ENCODE results near the gene TTLL11. TPM values are rescaled to one million over a fixed set of nuclear protein-coding genes. Genes with fewer than 3 reads are reported as not detected.

TTLL11 gene
- total RNA-seq, 1 experiment from 2014 or later: 7.0 TPM

- Histone ChIP-seq H3K9me2 (replicated peaks; ENCODE audit: low read length) (no peaks in the 10 kb centered on the region), H3K9ac (ENCODE audit: low read length) (no peak overlapping the region), H3K4me3 (ENCODE audit: low read length) (no peak overlapping the region), H2AFZ (ENCODE audit: low read length) (no peak overlapping the region), H3K9me3 (ENCODE audit: low read length) (no peaks in the 10 kb centered on the region), H3K79me2 (ENCODE audit: low read length) (no peaks in the 10 kb centered on the region), H3K4me2 (ENCODE audit: low read length) (no peak overlapping the region), H3F3A (ENCODE audit: low read length, unreplicated experiment) (no peaks in the 10 kb centered on the region), H3K27me3 (ENCODE audit: low read length) (no peaks in the 10 kb centered on the region), H3K27ac (ENCODE audit: low read length) (no peak overlapping the region), H3K36me3 (ENCODE audit: low read depth, low read length) (no peaks in the 10 kb centered on the region), H4K20me1 (ENCODE audit: low read length) (no peaks in the 10 kb centered on the region), H3K4me1 (ENCODE audit: insufficient read depth, low read length) (peaks cover 18% of the 10 kb centered on the region)
- no TSS peak for BruUV-seq (replicated peaks)
- ATAC-seq (no peak), DNase-seq (no peak)
- intact Hi-C loops (cut with micrococcal nuclease): no loop called here
- CTCF ChIA-PET: interaction anchor here (0.6 kb wide), 2 partner anchors 11 to 167 kb away, joined by 3 to 4 read pairs; no protein-coding TSS in a partner anchor
- TF ChIP-seq EZH2 (IDR thresholded peaks at IDR 0.05; ENCODE audit: low read length, unreplicated experiment): no peak
- TF ChIP-seq, protein P1, sequence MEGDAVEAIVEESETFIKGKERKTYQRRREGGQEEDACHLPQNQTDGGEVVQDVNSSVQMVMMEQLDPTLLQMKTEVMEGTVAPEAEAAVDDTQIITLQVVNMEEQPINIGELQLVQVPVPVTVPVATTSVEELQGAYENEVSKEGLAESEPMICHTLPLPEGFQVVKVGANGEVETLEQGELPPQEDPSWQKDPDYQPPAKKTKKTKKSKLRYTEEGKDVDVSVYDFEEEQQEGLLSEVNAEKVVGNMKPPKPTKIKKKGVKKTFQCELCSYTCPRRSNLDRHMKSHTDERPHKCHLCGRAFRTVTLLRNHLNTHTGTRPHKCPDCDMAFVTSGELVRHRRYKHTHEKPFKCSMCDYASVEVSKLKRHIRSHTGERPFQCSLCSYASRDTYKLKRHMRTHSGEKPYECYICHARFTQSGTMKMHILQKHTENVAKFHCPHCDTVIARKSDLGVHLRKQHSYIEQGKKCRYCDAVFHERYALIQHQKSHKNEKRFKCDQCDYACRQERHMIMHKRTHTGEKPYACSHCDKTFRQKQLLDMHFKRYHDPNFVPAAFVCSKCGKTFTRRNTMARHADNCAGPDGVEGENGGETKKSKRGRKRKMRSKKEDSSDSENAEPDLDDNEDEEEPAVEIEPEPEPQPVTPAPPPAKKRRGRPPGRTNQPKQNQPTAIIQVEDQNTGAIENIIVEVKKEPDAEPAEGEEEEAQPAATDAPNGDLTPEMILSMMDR (conservative IDR thresholded peaks at IDR 0.05; ENCODE audit: low read depth, low read length): no peak
- TF ChIP-seq EZH2phosphoT487 (IDR thresholded peaks at IDR 0.05; ENCODE audit: borderline replicate concordance, low read length): no peak
- POLR2A ChIA-PET (ENCODE audit: unreplicated experiment): no interaction called here
Measured at GRCh38 chr9:122135529-122135859, 42.4 kb upstream of the TTLL11 start.

DNA sequence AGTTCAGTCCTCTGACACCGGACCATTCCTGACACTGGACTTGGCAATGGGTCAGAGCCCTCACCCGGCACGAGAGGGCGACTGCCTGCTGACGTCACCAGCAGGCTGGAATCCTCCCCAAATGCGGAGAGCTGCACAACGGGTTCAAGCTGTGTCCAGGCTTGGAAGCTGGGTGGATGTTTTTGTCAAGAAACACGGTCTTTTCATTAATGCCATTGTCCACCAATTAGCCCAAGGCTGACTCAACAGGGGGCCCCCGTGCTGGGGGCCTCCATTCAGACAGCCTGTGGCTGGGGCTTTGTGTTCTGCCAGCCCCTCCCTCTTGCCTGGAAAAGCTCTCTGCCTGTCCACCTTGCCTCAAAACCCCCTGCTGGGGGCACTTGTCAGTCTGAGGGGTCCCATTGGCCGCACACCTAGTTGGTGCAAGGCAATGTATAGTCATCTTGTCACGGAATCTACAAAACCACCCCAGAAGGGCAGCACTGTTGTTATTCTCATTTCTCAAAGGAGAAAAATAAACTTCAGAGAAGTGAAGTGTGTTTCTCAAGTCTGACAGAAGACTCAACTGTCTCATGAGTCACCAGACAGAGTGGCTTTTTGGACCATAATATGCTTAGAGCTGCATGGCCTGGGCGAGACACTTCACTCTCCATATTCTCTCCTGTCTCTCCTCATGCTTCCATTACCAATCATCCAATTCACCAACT is 41.9 kb upstream of the TTLL11 start:
- Histone ChIP-seq H3K9ac (ENCODE audit: low read length) (no peak overlapping the region), H3K4me2 (ENCODE audit: low read length) (no peak overlapping the region), H2AFZ (ENCODE audit: low read length) (no peak overlapping the region), H3K27ac (ENCODE audit: low read length) (no peak overlapping the region), H3K4me3 (ENCODE audit: low read length) (no peak overlapping the region), H3F3A (ENCODE audit: low read length, unreplicated experiment) (no peaks in the 10 kb centered on the region), H3K9me2 (replicated peaks; ENCODE audit: low read length) (no peaks in the 10 kb centered on the region), H3K9me3 (ENCODE audit: low read length) (no peaks in the 10 kb centered on the region), H3K27me3 (ENCODE audit: low read length) (no peaks in the 10 kb centered on the region), H3K4me1 (ENCODE audit: insufficient read depth, low read length) (peaks cover 13% of the 10 kb centered on the region), H3K79me2 (ENCODE audit: low read length) (no peaks in the 10 kb centered on the region), H4K20me1 (ENCODE audit: low read length) (no peaks in the 10 kb centered on the region), H3K36me3 (ENCODE audit: low read depth, low read length) (no peaks in the 10 kb centered on the region)
- ATAC-seq (no peak), DNase-seq (no peak)
- TF ChIP-seq EZH2phosphoT487 (IDR thresholded peaks at IDR 0.05; ENCODE audit: borderline replicate concordance, low read length): no peak
- TF ChIP-seq, protein P1 (conservative IDR thresholded peaks at IDR 0.05; ENCODE audit: low read depth, low read length): no peak
- TF ChIP-seq EZH2 (IDR thresholded peaks at IDR 0.05; ENCODE audit: low read length, unreplicated experiment): no peak
- ChIA-PET CTCF (interaction anchor here (0.6 kb wide), 2 partner anchors 10 to 168 kb away, joined by 3 to 4 read pairs; no protein-coding TSS in a partner anchor), POLR2A (ENCODE audit: unreplicated experiment) (no interaction called here)
- intact Hi-C loops (cut with micrococcal nuclease): no loop called here
- no TSS peak for BruUV-seq (replicated peaks)

- H3K9me3 ChIP-seq (ENCODE audit: low read length): no peaks in the 10 kb centered on the region
- intact Hi-C loops (cut with micrococcal nuclease): no loop called here
- H3K27me3 ChIP-seq (ENCODE audit: low read length): no peaks in the 10 kb centered on the region
Measured at GRCh38 chr9:122133984-122134535, 41.0 kb upstream of the TTLL11 start.

More at GRCh38 chr9:122133984-122134535, 41.0 kb upstream of the TTLL11 start:
- Histone ChIP-seq H4K20me1 (ENCODE audit: low read length) (no peaks in the 10 kb centered on the region), H3K9ac (ENCODE audit: low read length) (no peak overlapping the region), H3K4me2 (ENCODE audit: low read length) (no peak overlapping the region), H3K27ac (ENCODE audit: low read length) (no peak overlapping the region), H2AFZ (ENCODE audit: low read length) (no peak overlapping the region), H3K36me3 (ENCODE audit: low read depth, low read length) (no peaks in the 10 kb centered on the region), H3K4me1 (ENCODE audit: insufficient read depth, low read length) (peaks cover 4% of the 10 kb centered on the region), H3K4me3 (ENCODE audit: low read length) (no peak overlapping the region), H3K9me2 (replicated peaks; ENCODE audit: low read length) (no peaks in the 10 kb centered on the region), H3F3A (ENCODE audit: low read length, unreplicated experiment) (no peaks in the 10 kb centered on the region), H3K79me2 (ENCODE audit: low read length) (no peaks in the 10 kb centered on the region)
- no peak for ATAC-seq
- POLR2A ChIA-PET (ENCODE audit: unreplicated experiment): no interaction called here
- no peak for DNase-seq
- CTCF ChIA-PET: no interaction called here
- BruUV-seq (replicated peaks): no TSS peak
- no peak for TF ChIP-seq EZH2 (IDR thresholded peaks at IDR 0.05; ENCODE audit: low read length, unreplicated experiment)
- no peak for TF ChIP-seq EZH2phosphoT487 (IDR thresholded peaks at IDR 0.05; ENCODE audit: borderline replicate concordance, low read length)
- TF ChIP-seq, protein P1 (conservative IDR thresholded peaks at IDR 0.05; ENCODE audit: low read depth, low read length): no peak
